ENCODE measurements around the gene UBE2J2. TPM values are rescaled to one million over a fixed set of nuclear protein-coding genes. Genes with fewer than 3 reads are reported as not detected.

The UBE2J2 gene
- total RNA-seq, 1 donor from 2014 or later: 36.9 TPM

DNA sequence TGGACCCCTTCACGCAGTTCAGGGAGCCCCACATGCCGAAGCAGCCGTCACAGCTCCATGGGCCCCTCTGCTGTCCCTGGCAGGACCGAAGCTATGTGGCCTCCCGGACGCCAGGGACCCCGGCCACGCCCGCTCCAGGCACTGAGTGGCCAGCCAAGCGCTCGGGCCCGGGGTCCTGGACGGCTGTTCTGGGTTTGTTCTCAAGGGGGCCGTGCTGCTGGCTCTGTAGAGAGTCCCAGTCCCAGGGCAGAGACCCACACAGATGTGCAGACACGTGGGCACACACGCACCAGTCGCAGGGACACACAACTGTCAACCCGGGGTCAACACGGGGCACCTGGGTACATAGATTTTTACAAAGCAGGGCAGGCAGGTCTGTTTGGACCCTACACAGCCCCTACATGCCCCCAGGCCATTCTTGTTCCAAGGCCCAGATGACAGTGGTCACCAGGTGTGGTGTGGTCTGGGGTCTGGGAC, 34.9 kb downstream of the UBE2J2 start:
- Histone ChIP-seq H3K9me3 (replicated peaks) (no peaks in the 10 kb centered on the region), H3K4me3 (no peak overlapping the region), H3K27me3 (ENCODE audit: low read depth) (peaks cover 64% of the 10 kb centered on the region), H3K27ac (replicated peaks) (no peak overlapping the region), H3K36me3 (no peaks in the 10 kb centered on the region), H3K4me1 (peaks cover 23% of the 10 kb centered on the region)
- intact Hi-C loops (cut with micrococcal nuclease): no loop called here
- TF ChIP-seq, protein P1, sequence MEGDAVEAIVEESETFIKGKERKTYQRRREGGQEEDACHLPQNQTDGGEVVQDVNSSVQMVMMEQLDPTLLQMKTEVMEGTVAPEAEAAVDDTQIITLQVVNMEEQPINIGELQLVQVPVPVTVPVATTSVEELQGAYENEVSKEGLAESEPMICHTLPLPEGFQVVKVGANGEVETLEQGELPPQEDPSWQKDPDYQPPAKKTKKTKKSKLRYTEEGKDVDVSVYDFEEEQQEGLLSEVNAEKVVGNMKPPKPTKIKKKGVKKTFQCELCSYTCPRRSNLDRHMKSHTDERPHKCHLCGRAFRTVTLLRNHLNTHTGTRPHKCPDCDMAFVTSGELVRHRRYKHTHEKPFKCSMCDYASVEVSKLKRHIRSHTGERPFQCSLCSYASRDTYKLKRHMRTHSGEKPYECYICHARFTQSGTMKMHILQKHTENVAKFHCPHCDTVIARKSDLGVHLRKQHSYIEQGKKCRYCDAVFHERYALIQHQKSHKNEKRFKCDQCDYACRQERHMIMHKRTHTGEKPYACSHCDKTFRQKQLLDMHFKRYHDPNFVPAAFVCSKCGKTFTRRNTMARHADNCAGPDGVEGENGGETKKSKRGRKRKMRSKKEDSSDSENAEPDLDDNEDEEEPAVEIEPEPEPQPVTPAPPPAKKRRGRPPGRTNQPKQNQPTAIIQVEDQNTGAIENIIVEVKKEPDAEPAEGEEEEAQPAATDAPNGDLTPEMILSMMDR (IDR thresholded peaks at IDR 0.05; ENCODE audit: borderline replicate concordance): no peak
- DNase-seq: no peak

- Histone ChIP-seq H3K9me3 (replicated peaks) (no peaks in the 10 kb centered on the region), H3K4me1 (peaks cover 28% of the 10 kb centered on the region), H3K36me3 (no peaks in the 10 kb centered on the region), H3K4me3 (no peak overlapping the region), H3K27ac (replicated peaks) (no peak overlapping the region), H3K27me3 (ENCODE audit: low read depth) (peaks cover 58% of the 10 kb centered on the region)
- intact Hi-C loops (cut with micrococcal nuclease): no loop called here
- TF ChIP-seq, protein P1 (IDR thresholded peaks at IDR 0.05; ENCODE audit: borderline replicate concordance): no peak
- no peak for DNase-seq
Measured at GRCh38 chr1:1237874-1238701, 35.6 kb downstream of the UBE2J2 start.

GRCh38 chr1:1236945-1237873, 36.4 kb downstream of the UBE2J2 start:
- TF ChIP-seq, protein P1 (IDR thresholded peaks at IDR 0.05; ENCODE audit: borderline replicate concordance): no peak
- H3K4me3 ChIP-seq: no peak overlapping the region
- no peaks in the 10 kb centered on the region for H3K36me3 ChIP-seq
- H3K27ac ChIP-seq (replicated peaks): no peak overlapping the region
- no peaks in the 10 kb centered on the region for H3K9me3 ChIP-seq (replicated peaks)
- H3K4me1 ChIP-seq: peaks cover 35% of the 10 kb centered on the region
- intact Hi-C loops (cut with micrococcal nuclease): no loop called here
- peaks cover 52% of the 10 kb centered on the region for H3K27me3 ChIP-seq (ENCODE audit: low read depth)
- no peak for DNase-seq

DNA sequence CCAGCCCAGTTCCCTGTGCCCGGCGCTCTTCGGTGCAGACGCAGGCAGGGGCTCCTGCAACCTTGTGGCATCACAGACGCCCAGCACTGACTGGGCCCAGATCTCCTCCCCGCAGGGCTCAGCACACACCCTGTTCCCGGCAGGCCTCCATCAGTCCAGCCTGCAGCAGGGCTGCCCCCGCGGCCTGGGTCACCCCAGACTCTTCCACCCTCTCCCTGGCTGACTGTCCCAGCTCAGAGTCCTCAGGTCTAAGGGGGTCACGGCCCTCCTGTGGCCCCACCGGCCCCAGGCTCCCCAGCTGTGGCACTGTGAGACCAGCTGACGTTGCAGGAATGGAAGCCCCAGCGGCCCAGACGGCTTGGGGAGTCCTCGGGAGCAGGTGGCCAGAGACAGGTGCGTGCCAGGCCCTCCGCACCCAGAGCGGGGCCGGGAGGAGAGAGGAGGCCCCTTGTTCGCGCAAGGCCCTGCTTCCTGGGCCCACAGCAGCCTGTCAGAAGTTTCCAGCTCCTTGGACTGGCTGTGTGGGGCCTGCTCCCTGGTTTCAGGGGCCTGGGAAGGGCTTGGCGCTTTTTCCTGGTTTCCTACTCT, 37.4 kb downstream of the UBE2J2 start:
- intact Hi-C loops (cut with micrococcal nuclease): no loop called here
- no peak overlapping the region for H3K4me3 ChIP-seq
- H3K36me3 ChIP-seq: no peaks in the 10 kb centered on the region
- TF ChIP-seq, protein P1 (IDR thresholded peaks at IDR 0.05; ENCODE audit: borderline replicate concordance): no peak
- H3K27me3 ChIP-seq (ENCODE audit: low read depth): peaks cover 43% of the 10 kb centered on the region
- H3K27ac ChIP-seq (replicated peaks): no peak overlapping the region
- no peak for DNase-seq
- H3K9me3 ChIP-seq (replicated peaks): no peaks in the 10 kb centered on the region
- peaks cover 40% of the 10 kb centered on the region for H3K4me1 ChIP-seq

All from left ventricle myocardium inferior (tissue), 1 donor.